Mesothelial cell of epicardium (in vitro differentiated cells): ENCODE results near the gene GARS1. TPM values are rescaled to one million over a fixed set of nuclear protein-coding genes. Genes with fewer than 3 reads are reported as not detected.

ENCODE experiments used
- DNase-seq, 2 experiments: peaks; one replicate each; pipeline ENCODE4 v3.0.0; 2021; ENCODE audit warnings: low spot score in 2 of 2; ENCODE audit not compliant: unreplicated experiment in 2 of 2
- H3K27ac Mint-ChIP-seq: 2 replicates; pipeline ENCODE4 v1.8.0; 2021; ENCODE audit warnings: mixed read lengths
- H3K27me3 Mint-ChIP-seq: 2 replicates; pipeline ENCODE4 v1.8.0; 2021; ENCODE audit warnings: low read depth, mixed read lengths
- H3K36me3 Mint-ChIP-seq: 2 replicates; pipeline ENCODE4 v1.8.0; 2021; ENCODE audit warnings: mixed read lengths
- H3K4me1 Mint-ChIP-seq: 2 replicates; pipeline ENCODE4 v1.8.0; 2021; ENCODE audit warnings: mixed read lengths
- H3K4me3 Mint-ChIP-seq: 2 replicates; pipeline ENCODE4 v1.8.0; 2021; ENCODE audit warnings: mild to moderate bottlenecking, moderate library complexity, mixed read lengths
- H3K9me3 Mint-ChIP-seq: 2 replicates; pipeline ENCODE4 v1.8.0; 2021; ENCODE audit warnings: mixed read lengths
- total RNA-seq: library from RNA; stranded (reverse); gene quantifications from 3 replicates; pipeline ENCODE4 v1.2.1, GENCODE V29; 2021
- TF ChIP-seq, protein P1 (sequence below): fragments of 200-600 bp; sonication (generic); IDR thresholded peaks from one replicate; pipeline ENCODE4 v1.5.0; 2021; ENCODE audit warnings: antibody characterized with exemption; ENCODE audit not compliant: unreplicated experiment

Gene GARS1
- total RNA-seq, 1 donor from 2014 or later: 92.2 TPM

DNA sequence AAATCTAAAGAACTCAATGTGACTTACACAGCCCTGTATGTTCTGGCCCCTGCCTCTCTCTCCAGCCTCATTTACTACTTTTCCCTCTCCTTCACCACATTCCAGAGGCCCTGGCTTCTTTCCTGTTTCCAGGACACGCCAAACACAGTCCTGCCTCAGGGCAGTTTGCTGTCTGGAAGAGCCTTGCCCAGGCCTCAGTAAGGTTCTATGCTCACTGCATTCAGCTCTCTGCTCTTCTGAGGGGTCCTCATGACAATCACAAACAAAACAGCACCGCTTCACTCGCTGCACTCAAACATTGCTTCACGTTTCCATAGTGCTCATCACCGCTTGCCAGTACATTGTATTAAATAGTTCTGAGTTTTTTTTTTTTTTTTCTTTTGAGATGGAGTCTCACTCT lies 35.1 kb upstream of the GARS1 start:
- TF ChIP-seq, protein P1, sequence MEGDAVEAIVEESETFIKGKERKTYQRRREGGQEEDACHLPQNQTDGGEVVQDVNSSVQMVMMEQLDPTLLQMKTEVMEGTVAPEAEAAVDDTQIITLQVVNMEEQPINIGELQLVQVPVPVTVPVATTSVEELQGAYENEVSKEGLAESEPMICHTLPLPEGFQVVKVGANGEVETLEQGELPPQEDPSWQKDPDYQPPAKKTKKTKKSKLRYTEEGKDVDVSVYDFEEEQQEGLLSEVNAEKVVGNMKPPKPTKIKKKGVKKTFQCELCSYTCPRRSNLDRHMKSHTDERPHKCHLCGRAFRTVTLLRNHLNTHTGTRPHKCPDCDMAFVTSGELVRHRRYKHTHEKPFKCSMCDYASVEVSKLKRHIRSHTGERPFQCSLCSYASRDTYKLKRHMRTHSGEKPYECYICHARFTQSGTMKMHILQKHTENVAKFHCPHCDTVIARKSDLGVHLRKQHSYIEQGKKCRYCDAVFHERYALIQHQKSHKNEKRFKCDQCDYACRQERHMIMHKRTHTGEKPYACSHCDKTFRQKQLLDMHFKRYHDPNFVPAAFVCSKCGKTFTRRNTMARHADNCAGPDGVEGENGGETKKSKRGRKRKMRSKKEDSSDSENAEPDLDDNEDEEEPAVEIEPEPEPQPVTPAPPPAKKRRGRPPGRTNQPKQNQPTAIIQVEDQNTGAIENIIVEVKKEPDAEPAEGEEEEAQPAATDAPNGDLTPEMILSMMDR: no peak
- Mint-ChIP-seq H3K4me1 (peaks cover 20% of the 10 kb centered on the region), H3K4me3 (no peak overlapping the region), H3K9me3 (no peaks in the 10 kb centered on the region), H3K36me3 (peaks cover 5% of the 10 kb centered on the region), H3K27me3 (no peaks in the 10 kb centered on the region), H3K27ac (no peak overlapping the region)
- no peak for DNase-seq

DNA sequence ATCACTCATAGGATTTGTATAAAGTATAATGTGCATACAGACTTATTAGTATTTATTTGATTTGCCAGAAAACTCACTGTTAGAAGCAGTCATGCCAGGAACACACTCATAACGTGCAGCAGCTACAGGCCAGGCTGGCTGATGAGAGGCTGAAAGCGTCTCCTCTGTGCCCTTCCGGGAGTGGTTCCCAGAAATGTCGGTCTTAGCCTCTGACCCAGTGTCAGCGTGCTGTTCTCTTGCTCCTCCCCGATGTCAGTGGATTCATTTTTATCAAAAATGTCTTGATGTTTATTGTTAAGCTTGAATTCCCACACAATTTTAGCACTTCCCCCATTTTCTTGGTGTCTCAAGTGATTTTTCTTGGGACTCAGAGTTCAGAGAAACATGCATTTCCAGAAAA lies 33.3 kb upstream of the GARS1 start:
- no peaks in the 10 kb centered on the region for H3K27me3 Mint-ChIP-seq
- no peak overlapping the region for H3K4me3 Mint-ChIP-seq
- H3K27ac Mint-ChIP-seq: peak overlapping the region; percentile 32
- peaks cover 20% of the 10 kb centered on the region for H3K4me1 Mint-ChIP-seq
- H3K36me3 Mint-ChIP-seq: peaks cover 3% of the 10 kb centered on the region
- H3K9me3 Mint-ChIP-seq: no peaks in the 10 kb centered on the region
- TF ChIP-seq, protein P1: no peak
- DNase-seq: no peak

DNA sequence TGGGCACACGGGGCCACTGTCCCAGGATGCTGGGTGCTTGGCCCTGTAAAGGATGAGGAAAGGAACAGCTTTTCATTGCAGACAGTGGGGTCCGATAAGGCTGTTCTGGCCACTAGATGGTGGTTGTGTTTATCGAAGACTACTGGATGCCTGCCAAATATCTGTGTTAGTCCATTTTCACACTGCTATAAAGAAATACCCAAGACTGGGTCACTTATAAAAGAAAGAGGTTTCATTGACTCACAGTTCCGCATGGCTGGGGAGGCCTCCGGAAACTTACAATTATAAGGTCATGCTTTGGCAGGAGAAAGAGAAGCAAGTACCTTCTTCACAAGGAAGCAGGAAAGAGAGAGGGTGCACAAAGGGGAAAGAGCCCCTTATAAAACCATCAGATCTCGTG lies 32.2 kb upstream of the GARS1 start:
- Mint-ChIP-seq H3K9me3 (no peaks in the 10 kb centered on the region), H3K27ac (peak overlapping the region; percentile 26), H3K27me3 (no peaks in the 10 kb centered on the region), H3K4me1 (peaks cover 20% of the 10 kb centered on the region), H3K4me3 (no peak overlapping the region), H3K36me3 (peaks cover 3% of the 10 kb centered on the region)
- TF ChIP-seq, protein P1: no peak
- DNase-seq: no peak

DNA sequence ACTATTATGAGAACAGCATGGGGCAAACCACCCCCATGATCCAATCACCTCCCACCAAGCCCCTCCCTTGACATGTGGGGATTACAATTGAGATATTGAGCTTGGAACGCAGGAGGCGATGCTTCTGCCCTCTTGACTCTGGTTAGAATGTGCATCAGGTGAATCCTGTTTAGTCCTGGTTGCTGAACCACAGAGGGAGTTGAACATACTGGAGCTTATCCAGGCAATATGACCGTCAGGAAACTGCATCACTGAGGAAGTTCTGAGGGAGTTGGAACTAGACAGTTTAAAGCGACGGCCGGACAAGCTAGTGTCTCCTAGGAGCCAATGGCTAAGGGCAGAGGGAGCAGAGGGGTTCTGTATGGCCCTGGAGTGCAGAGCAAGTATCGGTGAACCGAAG lies 31.8 kb upstream of the GARS1 start:
- TF ChIP-seq, protein P1: no peak
- Mint-ChIP-seq H3K27ac (peak overlapping the region; percentile 24), H3K4me1 (peaks cover 20% of the 10 kb centered on the region), H3K4me3 (no peak overlapping the region), H3K36me3 (peaks cover 3% of the 10 kb centered on the region), H3K9me3 (no peaks in the 10 kb centered on the region), H3K27me3 (no peaks in the 10 kb centered on the region)
- DNase-seq: no peak

DNA sequence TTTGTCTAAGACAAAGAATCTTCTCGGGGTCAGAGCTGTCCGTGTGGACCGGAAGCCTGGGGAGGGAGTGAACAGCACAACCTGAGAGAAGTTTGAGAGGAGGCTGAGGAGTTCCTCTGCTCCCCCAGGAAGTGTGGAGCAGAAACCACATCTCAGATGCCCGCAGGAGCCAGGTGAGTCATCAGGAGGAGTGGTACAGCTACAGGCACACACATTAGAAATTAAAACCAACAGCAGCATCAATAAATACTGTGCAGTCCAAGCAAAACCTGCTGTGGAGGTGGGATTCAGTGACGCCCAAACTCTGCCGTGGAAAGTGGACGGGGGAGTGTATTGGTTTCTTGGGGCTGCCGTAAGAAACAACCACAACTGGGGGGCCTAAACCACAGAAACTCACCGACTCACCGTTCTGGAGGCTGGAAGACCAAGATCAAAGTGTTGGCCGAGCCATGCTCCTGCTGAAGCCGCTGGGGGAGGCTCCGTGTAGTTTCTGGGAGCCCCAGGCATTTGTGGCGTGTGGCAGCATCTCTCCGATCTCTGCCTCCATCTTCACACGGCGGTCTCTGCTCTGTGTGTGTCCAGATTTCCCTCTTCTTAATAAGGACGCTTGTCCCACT lies 31.2 kb upstream of the GARS1 start:
- TF ChIP-seq, protein P1: no peak
- peak overlapping the region; percentile 24 for H3K27ac Mint-ChIP-seq
- H3K27me3 Mint-ChIP-seq: no peaks in the 10 kb centered on the region
- DNase-seq: no peak
- H3K4me1 Mint-ChIP-seq: peaks cover 20% of the 10 kb centered on the region
- H3K4me3 Mint-ChIP-seq: no peak overlapping the region
- H3K9me3 Mint-ChIP-seq: no peaks in the 10 kb centered on the region
- H3K36me3 Mint-ChIP-seq: peaks cover 8% of the 10 kb centered on the region
